Activated CD8-positive, alpha-beta memory T cell treated with anti-CD3 and anti-CD28 coated beads, Interleukin-2, amount 50 U/mL, for 24 hours (primary cell): Measurements from ENCODE around the gene CRYBG2.
"Not testable (repeated sequence)": the region's sequence is repeated elsewhere in the genome, so short reads cannot be mapped to it uniquely, and the experiment has no call there.

ENCODE experiments used
- DNase-seq: peaks from one replicate; pipeline ENCODE4 v3.0.0-alpha.2; 2020; ENCODE audit errors: extremely low read depth

The CRYBG2 gene

GRCh38 chr1:26295194-26296138 is 58.5 kb downstream of the CRYBG2 start:
- DNase-seq: no peak

DNA sequence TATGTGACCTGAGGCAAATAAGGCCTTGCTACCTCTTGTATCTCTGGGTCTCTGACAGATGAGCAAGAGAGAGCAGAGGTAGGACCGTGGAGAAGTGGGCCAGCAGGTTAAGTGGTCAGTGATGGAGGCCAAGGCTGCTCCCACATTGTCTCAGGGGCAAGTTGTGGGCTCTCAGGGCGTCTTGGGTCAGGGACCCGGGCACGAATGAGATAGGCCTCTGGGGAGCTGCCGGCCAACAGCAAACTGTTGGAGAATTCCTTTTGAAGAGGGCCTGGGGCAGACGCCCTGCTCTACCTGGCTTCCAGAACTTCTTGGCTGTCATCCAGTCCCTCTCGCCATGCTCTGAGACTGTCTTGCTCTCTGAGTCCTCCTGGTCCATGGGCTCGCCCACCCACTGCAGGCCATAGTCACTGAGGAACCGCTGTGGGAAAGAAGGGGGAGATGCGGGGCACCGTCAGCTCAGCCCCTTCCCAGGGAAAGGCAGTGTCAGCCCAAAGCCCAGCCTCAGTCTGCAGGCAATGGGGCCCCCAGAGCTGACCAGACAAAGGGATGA is 59.9 kb downstream of the CRYBG2 start:
- no peak for DNase-seq

DNA sequence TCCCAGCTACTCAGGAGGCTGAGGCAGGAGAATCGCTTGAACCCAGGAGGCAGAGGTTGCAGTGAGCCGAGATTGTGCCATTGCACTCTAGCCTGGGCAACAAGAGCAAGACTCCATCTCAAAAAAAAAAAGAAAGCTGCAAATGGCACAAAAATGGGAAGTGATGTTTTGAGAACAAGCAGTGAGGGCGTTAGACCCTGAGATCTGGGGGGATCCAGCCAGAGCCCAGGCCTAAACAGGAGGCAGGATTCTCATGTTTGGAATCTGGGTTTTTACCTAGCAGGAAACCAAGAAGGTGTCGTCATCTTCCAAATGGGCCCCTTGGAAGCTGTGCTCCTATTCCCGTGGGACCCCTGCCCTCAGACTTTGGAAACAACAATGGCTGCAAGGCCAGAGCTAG is 61.2 kb downstream of the CRYBG2 start:
- DNase-seq: not testable (repeated sequence)

GRCh38 chr1:26291939-26292338 is 62.0 kb downstream of the CRYBG2 start:
- DNase-seq: no peak

- no peak for DNase-seq
Observed at GRCh38 chr1:26291433-26291832, 62.5 kb downstream of the CRYBG2 start.

DNA sequence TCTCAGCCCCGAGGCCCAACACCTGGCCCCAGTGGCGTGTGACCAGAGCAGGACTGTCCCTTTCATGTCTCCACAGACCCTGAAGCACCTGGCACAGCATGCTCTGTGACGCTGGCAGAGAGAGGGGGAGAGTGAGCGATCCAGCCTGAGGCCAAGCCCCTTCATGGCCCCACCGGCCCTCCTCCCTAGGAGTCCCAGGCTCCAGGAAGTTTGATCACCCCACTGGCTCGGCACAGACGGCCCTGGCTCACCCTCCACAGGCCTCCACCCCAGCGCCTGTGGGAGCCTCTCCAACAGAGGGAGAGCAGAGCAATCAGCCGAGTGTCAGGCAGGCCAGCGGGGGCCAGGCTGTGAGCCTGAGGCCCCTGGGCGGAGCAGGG is 63.1 kb downstream of the CRYBG2 start:
- no peak for DNase-seq

DNA sequence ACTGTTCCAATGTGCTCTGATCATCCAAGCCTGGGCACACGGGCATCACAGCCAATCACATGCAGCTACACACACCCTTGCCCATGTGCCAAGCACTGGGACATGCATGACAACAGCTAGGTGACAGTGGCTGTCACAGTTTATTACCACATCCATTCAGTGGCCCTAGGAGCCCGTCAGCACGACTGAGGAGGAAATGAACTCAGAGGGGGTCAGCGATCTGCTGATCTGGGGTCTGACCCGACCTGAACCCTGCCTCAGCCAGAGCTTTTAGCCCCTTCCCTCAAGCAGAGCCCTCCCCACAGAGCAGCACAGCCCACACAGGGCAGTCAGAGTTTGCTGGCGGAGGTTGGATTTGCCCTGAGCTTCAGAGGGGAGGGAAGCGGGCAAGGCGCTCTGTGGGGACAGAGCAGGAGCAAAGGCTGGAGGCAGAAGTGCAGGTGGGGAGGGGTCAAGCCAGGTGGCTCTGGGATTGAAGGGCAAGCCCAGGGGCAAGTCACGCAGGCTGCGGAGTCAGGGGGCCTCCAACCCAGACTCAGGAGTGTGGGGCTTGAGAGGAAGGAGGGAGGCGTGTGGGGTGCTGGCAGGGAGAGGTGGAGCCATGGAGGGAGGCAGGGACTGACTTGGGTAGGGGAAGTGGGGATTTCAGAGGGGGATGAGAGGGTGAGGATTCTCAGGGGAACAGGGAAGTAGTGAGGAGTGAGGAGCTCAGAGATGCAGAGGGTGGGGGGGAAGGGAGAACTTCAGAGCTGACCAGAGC is 63.6 kb downstream of the CRYBG2 start:
- no peak for DNase-seq

- no peak for DNase-seq
Observed at GRCh38 chr1:26289158-26290059, 64.5 kb downstream of the CRYBG2 start.

DNA sequence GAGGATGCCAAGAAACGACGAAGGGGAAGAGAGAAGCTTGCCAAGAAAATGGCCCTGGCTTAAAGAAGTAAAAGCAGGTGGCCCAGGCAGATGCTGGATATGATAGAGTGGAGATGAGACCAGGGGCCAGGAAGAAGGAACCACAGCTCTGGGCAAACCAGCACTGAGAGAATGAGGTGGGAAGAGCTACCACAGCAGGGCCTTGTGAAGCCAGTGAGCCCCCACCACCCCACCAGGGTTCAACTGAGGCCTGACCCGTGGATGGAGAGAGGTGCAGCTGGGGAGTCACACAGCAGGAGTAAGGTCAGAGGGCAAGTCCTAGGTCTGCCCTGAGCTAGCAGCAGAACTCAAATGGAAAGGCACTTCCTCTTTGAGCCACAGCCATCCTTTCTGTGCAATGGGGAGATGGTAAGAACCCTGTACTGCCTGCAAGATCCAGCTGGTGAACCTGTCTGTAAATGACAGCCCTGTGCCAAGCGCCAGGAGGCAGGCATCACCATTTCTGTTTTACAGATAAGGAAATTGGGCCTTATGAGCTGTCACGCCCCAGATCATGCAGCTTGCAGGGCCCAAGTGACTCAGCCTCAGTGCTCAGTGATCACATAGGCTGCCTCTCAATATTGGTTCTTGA is 65.5 kb downstream of the CRYBG2 start:
- no peak for DNase-seq

GRCh38 chr1:26287811-26288210 is 66.1 kb downstream of the CRYBG2 start:
- no peak for DNase-seq

- no peak for DNase-seq
Observed at GRCh38 chr1:26287033-26287711, 66.8 kb downstream of the CRYBG2 start.

GRCh38 chr1:26286064-26286416 is 67.9 kb downstream of the CRYBG2 start:
- no peak for DNase-seq

GRCh38 chr1:26285366-26286063 is 68.4 kb downstream of the CRYBG2 start:
- DNase-seq: no peak

- peak; percentile 94 for DNase-seq
Observed at GRCh38 chr1:26284597-26285347, 69.2 kb downstream of the CRYBG2 start.

DNA sequence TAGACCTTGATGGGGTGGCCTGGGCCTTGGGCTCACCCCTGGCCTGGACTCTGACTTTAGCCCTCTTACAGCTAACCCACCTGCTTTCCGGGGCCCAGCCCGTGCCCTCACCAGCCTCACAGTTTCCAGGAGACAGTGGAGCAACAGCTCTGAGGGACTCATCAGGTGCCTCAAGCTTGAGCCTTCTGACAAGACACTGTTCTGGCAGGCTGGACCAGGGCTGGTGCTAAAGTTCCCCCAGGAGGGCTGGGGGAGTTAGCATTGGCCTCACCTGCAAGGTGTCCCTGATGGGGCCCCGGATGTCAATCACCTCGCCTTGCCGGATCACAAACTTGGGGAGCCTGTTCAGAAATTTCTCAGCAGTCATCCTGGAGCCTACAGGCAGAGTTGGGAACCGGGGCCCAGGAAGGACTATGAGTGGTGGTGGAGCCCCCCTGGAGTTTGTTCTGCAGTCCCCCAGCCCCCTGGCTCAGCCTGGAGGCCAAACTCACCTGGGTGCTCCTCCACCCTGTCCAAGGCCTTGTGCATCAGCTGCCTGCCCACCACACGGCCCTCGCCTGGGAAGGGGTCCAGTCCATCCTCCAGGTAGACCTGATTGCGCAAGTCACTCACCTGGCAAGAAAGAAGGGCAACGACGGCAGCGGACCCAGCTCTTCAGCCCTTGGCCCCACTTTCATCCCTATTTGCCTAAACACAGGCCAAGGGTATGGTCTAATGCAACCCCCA is 69.9 kb downstream of the CRYBG2 start:
- no peak for DNase-seq

GRCh38 chr1:26283279-26283853 is 70.6 kb downstream of the CRYBG2 start:
- DNase-seq: no peak

DNA sequence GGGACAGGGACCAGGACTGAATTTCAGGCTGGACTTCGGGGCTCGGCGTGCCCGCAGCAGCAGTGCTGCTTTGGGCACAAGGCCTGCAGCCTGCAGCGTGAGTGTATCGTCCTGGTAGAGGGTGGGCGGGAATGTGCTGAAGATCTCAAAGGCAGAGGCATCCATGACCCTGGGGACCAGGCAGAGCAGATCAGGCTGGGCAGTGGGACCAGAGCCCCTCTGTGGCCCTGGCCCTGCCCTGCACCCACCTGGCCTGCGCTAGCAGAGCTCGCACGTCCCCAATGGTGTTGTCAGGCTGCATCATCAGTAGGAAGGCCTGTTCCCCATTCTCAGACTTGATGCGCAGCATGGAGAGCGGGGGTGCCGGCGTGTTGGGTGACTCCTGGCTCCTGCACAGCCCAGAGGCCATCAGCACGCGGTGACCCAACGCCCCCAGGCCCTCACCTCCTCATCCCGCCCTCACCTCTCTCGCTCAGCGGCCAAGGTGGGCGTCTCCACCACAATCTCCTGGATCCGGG is 71.5 kb downstream of the CRYBG2 start:
- no peak for DNase-seq

DNA sequence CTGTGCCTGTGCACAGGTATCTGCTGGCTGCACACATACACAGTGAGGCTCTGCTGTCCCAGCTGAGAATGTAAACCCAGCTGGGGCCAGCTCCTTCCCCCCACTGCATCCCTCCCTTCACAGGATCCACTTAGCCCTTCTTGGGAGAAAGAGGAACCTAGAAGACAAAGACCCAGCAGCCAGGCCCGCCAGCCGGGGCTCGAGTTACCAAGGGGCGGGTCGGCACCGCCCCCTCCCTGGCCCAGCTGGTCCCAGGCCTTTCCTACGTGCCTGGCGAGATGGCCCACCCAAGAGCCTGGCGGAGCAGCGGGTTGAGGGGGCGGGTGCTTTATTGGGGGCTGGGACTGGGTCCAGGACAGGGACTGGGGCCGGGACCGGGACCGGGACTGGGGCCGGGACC is 72.0 kb downstream of the CRYBG2 start:
- DNase-seq: no peak
